WERI-Rb-1 (cell line): Measurements from ENCODE around the gene CST9.

Experiments used
- DNase-seq: peaks from one replicate; pipeline ENCODE4 v3.0.0-alpha.2; 2020
- H3K27ac ChIP-seq: fragments of 250-450 bp; sonication (Bioruptor Pico); 2 replicates; pipeline ENCODE4 v1.5.1; 2020; ENCODE audit warnings: mild to moderate bottlenecking, moderate library complexity
- H3K27me3 ChIP-seq: fragments of 250-450 bp; sonication (Bioruptor Pico); 2 replicates; pipeline ENCODE4 v1.5.1; 2021; ENCODE audit warnings: mild to moderate bottlenecking, low read depth, moderate library complexity; ENCODE audit not compliant: insufficient read depth, severe bottlenecking
- H3K36me3 ChIP-seq: fragments of 250-450 bp; sonication (Bioruptor Pico); 2 replicates; pipeline ENCODE4 v1.5.1; 2020; ENCODE audit warnings: mild to moderate bottlenecking, moderate library complexity
- H3K4me3 ChIP-seq: 2 replicates; pipeline ENCODE4 v1.5.1; 2011; ENCODE audit warnings: low read depth, mild to moderate bottlenecking, control low read depth, low read length
- H3K9me3 ChIP-seq: fragments of 250-450 bp; sonication (Bioruptor Pico); 2 replicates; pipeline ENCODE4 v1.5.1; 2021; ENCODE audit warnings: mild to moderate bottlenecking, moderate library complexity; ENCODE audit not compliant: severe bottlenecking
- TF ChIP-seq, protein P1 (sequence below): IDR thresholded peaks from 2 replicates; pipeline ENCODE4 v1.5.1; 2011; ENCODE audit warnings: low read depth, mild to moderate bottlenecking, control low read depth, inconsistent platforms, low read length

CST9 gene

DNA sequence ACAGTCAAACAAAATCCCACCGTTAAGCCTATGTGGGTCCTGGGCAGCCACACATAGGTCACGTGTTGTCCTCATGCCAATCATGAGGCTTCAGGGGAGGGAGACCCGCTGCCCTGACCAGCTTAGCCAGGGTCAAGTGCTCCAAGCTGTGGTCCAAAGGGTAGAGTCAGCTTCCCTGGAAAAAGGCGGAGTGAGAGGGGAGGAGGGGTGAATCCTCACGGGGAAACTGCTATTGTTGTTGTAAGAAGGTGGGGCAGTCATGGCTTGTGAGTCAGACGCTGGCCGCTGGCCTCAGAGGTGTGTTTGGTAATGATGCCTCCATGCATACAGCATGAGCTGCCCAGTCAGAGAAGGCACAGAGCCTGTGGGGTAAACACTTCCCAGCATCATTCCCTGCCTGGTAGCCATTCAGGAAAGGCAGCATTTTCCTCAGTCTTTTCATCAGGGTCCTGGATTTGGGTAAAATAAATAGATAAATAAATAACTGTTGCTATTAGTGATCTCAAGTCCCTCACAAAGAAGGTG is 23.4 kb upstream of the CST9 start:
- no peak overlapping the region for H3K4me3 ChIP-seq
- no peak overlapping the region for H3K27ac ChIP-seq
- H3K36me3 ChIP-seq = peaks cover 17% of the 10 kb centered on the region
- no peaks in the 10 kb centered on the region for H3K27me3 ChIP-seq
- DNase-seq = no peak
- TF ChIP-seq, protein P1, sequence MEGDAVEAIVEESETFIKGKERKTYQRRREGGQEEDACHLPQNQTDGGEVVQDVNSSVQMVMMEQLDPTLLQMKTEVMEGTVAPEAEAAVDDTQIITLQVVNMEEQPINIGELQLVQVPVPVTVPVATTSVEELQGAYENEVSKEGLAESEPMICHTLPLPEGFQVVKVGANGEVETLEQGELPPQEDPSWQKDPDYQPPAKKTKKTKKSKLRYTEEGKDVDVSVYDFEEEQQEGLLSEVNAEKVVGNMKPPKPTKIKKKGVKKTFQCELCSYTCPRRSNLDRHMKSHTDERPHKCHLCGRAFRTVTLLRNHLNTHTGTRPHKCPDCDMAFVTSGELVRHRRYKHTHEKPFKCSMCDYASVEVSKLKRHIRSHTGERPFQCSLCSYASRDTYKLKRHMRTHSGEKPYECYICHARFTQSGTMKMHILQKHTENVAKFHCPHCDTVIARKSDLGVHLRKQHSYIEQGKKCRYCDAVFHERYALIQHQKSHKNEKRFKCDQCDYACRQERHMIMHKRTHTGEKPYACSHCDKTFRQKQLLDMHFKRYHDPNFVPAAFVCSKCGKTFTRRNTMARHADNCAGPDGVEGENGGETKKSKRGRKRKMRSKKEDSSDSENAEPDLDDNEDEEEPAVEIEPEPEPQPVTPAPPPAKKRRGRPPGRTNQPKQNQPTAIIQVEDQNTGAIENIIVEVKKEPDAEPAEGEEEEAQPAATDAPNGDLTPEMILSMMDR = no peak
- H3K9me3 ChIP-seq = no peaks in the 10 kb centered on the region

DNA sequence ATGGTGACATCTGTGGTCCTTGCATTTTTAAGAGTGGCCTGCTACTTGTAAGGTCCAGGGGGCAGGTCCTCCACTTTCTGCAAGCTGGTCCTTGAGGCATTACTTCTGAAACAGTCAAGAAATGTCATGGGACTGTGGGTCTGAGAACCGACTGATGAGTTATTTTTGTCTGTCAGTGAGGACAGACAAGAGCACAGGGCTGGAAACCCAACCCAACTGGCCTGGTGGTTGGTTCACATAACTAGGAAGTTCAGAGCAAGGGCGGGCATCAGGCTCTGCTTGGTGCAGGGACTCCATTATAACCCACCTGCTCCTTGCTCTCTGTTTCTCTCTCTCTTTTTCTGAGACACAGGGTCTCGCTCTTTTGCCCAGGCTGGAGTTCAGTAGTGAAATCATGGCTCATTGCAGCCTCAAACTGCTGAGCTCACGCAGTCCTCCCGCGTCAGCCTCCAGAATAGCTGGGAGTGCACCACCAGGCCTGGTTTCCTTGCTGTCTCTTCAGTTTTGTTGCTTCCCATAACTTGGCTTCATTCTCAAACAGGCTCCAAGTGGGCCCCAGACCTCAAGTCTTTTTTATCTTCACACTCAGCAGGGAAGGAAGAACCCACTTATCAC is 22.8 kb upstream of the CST9 start:
- Histone ChIP-seq H3K4me3 (no peak overlapping the region), H3K27me3 (no peaks in the 10 kb centered on the region), H3K36me3 (peaks cover 12% of the 10 kb centered on the region), H3K9me3 (no peaks in the 10 kb centered on the region), H3K27ac (no peak overlapping the region)
- no peak for DNase-seq
- TF ChIP-seq, protein P1 = no peak

DNA sequence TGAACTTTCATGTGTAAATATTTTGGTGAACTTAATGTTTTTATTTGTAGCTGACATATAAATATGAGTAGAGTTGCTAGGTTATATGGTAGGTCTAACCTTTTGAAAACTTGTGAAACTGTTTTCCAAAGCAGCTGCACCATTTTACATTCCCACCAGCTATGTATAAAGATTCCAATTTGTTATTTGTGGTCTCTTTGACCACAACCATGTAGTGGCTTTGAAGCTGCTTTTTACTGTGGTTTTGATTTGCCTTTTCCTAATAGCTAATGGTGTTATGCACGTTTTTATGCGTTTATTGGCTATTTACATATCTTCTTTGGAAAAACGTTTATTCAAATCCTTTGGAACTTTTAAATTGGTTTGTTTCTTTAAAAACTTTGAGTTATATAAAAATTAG is 21.8 kb upstream of the CST9 start:
- no peak for DNase-seq
- TF ChIP-seq, protein P1 = no peak
- Histone ChIP-seq H3K36me3 (peaks cover 2% of the 10 kb centered on the region), H3K27me3 (no peaks in the 10 kb centered on the region), H3K4me3 (no peak overlapping the region), H3K27ac (no peak overlapping the region), H3K9me3 (no peaks in the 10 kb centered on the region)

DNA sequence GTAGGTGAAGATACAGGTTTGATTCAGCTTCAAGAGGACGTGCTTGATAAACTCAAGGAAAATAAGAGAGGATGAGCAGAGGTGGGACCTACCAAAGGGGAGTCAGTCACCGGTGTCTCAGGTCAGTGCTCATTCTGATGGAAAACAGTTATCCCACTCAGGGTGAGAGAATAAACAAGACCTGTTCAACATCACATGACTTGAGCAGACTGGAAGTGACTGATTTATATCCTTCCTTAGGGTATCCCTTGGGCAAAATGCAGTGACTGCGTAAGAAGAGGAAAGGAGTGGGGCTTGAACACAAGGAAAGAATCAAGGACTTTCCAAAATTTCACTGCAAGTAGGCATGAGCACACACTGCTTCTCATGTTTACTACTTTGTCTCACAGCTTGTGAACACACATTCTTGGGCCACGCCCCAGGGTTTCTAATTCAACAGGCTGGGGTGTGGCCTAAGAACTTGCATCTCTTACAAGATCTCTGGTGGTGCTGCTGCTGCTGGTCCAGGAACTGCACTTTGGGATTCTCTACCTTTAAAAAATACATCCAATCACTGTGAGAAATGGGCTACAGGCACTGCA is 20.4 kb upstream of the CST9 start:
- Histone ChIP-seq H3K27ac (no peak overlapping the region), H3K27me3 (no peaks in the 10 kb centered on the region), H3K36me3 (no peaks in the 10 kb centered on the region), H3K9me3 (no peaks in the 10 kb centered on the region), H3K4me3 (no peak overlapping the region)
- TF ChIP-seq, protein P1 = no peak
- DNase-seq = no peak

DNA sequence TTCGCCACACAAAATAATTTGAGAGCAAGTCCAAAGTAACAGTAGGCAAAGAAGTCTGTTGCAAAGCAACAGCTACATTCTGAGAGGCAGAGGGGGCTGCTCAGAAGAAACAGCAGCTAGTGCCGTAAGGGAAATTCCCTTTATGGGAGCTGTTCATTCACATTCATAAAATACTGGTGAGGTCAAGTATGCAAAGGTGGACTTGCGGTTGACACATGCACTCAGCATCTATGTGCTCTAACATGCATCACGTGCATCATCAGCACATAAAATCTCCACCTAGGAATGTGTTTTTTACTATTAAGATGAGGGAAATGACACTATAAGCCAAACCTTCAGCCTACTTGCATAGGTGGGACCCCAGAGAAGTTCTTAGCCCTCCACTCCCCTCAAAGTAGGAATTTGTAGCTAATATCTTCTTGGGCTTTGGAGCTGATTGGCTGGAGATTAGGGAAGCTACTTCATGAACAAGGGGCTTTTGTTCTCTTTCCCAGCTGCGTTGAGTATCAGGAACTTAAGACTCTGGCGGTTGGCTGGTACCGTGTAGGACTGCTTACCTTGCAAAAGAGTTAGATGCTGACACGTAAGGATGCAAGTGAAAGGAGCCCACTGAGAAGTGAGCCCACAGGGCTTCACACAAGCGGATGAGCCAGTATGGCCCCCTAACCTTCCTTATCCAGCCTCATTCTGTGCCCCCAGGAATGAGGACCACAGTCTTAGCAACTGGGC is 19.7 kb upstream of the CST9 start:
- Histone ChIP-seq H3K27ac (no peak overlapping the region), H3K4me3 (no peak overlapping the region), H3K27me3 (no peaks in the 10 kb centered on the region), H3K36me3 (no peaks in the 10 kb centered on the region), H3K9me3 (no peaks in the 10 kb centered on the region)
- DNase-seq = no peak
- TF ChIP-seq, protein P1 = no peak
